ENCODE results near the gene PLAAT3. TPM values are rescaled to one million over a fixed set of nuclear protein-coding genes. Genes with fewer than 3 reads are reported as not detected.

Gene PLAAT3
- polyA plus RNA-seq, 2 of the 4 experiments (the other 2 are of a cell fraction): 39.5 to 65.2 TPM

DNA sequence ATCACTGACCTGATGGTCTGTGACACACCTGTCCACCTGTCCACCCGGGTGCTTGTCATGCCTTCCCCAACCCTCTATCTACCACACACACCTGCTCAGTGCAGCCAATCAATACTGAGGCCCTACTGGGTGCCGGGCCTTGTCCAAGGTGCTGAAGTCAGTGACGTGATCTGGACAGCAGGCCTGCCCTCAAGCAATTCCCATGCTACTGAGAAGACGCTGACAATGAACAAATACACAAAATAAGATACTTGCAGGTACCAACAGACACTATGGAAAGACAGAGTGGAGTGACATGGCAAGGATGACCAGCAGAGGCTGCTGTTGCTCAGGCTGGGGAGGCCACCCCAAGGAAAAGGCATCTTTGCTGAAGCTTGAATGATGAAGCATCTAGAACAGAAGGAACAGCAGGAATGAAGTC, 21.2 kb downstream of the PLAAT3 start:
- H3K27ac ChIP-seq: no peak overlapping the region
- H3K4me3 ChIP-seq: no peak overlapping the region
- DNase-seq (ENCODE audit: low read depth in 1 of 2, low spot score in 1 of 2) (peak; percentile 45 to 62), ATAC-seq (peak; percentile 72 to 90; a peak in 5 of 6 replicates), FAIRE-seq (no peak)
- H3K4me2 ChIP-seq: no peak overlapping the region
- H3K9me3 ChIP-seq: no peaks in the 10 kb centered on the region
- POLR2A ChIA-PET: no interaction called here
- WGBS (ENCODE audit: missing lambda C conversion rate): 71% methylated on average over 4 of the region's 4 CpGs
- TF ChIP-seq, protein P1, sequence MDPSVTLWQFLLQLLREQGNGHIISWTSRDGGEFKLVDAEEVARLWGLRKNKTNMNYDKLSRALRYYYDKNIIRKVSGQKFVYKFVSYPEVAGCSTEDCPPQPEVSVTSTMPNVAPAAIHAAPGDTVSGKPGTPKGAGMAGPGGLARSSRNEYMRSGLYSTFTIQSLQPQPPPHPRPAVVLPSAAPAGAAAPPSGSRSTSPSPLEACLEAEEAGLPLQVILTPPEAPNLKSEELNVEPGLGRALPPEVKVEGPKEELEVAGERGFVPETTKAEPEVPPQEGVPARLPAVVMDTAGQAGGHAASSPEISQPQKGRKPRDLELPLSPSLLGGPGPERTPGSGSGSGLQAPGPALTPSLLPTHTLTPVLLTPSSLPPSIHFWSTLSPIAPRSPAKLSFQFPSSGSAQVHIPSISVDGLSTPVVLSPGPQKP (IDR thresholded peaks at IDR 0.05; ENCODE audit: low read depth, low read length): no peak
- TF ChIP-seq JUNB (IDR thresholded peaks at IDR 0.05): no peak
- TF ChIP-seq SMC3 (IDR thresholded peaks at IDR 0.05): peak; percentile 62
- TF ChIP-seq RFX5 (IDR thresholded peaks at IDR 0.05): no peak
- TF ChIP-seq PBX3 (IDR thresholded peaks at IDR 0.05): no peak
- TF ChIP-seq KDM1A (IDR thresholded peaks at IDR 0.05; ENCODE audit: low read depth): no peak
- TF ChIP-seq ZSCAN20 (CRISPR knock-in tag; IDR thresholded peaks at IDR 0.05): no peak
- TF ChIP-seq RAD21 (conservative IDR thresholded peaks at IDR 0.05 in 1 of 2, IDR thresholded peaks at IDR 0.05 in 1 of 2): peak; percentile 68 to 88; a peak in 4 of 5 replicates
- TF ChIP-seq, protein P2, sequence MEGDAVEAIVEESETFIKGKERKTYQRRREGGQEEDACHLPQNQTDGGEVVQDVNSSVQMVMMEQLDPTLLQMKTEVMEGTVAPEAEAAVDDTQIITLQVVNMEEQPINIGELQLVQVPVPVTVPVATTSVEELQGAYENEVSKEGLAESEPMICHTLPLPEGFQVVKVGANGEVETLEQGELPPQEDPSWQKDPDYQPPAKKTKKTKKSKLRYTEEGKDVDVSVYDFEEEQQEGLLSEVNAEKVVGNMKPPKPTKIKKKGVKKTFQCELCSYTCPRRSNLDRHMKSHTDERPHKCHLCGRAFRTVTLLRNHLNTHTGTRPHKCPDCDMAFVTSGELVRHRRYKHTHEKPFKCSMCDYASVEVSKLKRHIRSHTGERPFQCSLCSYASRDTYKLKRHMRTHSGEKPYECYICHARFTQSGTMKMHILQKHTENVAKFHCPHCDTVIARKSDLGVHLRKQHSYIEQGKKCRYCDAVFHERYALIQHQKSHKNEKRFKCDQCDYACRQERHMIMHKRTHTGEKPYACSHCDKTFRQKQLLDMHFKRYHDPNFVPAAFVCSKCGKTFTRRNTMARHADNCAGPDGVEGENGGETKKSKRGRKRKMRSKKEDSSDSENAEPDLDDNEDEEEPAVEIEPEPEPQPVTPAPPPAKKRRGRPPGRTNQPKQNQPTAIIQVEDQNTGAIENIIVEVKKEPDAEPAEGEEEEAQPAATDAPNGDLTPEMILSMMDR (IDR thresholded peaks at IDR 0.05): peak; percentile 62
- TF ChIP-seq, protein P3, sequence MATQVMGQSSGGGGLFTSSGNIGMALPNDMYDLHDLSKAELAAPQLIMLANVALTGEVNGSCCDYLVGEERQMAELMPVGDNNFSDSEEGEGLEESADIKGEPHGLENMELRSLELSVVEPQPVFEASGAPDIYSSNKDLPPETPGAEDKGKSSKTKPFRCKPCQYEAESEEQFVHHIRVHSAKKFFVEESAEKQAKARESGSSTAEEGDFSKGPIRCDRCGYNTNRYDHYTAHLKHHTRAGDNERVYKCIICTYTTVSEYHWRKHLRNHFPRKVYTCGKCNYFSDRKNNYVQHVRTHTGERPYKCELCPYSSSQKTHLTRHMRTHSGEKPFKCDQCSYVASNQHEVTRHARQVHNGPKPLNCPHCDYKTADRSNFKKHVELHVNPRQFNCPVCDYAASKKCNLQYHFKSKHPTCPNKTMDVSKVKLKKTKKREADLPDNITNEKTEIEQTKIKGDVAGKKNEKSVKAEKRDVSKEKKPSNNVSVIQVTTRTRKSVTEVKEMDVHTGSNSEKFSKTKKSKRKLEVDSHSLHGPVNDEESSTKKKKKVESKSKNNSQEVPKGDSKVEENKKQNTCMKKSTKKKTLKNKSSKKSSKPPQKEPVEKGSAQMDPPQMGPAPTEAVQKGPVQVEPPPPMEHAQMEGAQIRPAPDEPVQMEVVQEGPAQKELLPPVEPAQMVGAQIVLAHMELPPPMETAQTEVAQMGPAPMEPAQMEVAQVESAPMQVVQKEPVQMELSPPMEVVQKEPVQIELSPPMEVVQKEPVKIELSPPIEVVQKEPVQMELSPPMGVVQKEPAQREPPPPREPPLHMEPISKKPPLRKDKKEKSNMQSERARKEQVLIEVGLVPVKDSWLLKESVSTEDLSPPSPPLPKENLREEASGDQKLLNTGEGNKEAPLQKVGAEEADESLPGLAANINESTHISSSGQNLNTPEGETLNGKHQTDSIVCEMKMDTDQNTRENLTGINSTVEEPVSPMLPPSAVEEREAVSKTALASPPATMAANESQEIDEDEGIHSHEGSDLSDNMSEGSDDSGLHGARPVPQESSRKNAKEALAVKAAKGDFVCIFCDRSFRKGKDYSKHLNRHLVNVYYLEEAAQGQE (IDR thresholded peaks at IDR 0.05): peak; percentile 76
- TF ChIP-seq FOXS1 (CRISPR knock-in tag; IDR thresholded peaks at IDR 0.05): no peak
- TF ChIP-seq NFE2L2 (conservative IDR thresholded peaks at IDR 0.05; ENCODE audit: low read length): no peak
- H3K4me1 ChIP-seq: peaks cover 7% of the 10 kb centered on the region; the same call in 1 of the 3 replicates
- CTCF ChIA-PET: interaction anchor here (0.6 to 6.5 kb wide), 17 partner anchors 8 to 150 kb away, joined by 3 to 39 read pairs (median 5); no protein-coding TSS in a partner anchor

- FAIRE-seq (no peak), DNase-seq (ENCODE audit: low read depth in 1 of 2, low spot score in 1 of 2) (no peak), ATAC-seq (no peak)
- POLR2A ChIA-PET: no interaction called here
- TF ChIP-seq TP53 (CRISPR knock-in tag; IDR thresholded peaks at IDR 0.05): no peak
- no peak for TF ChIP-seq PHF8 (IDR thresholded peaks at IDR 0.05; ENCODE audit: borderline replicate concordance, low read depth)
- no peak for TF ChIP-seq CEBPB (IDR thresholded peaks at IDR 0.05)
- no peak for TF ChIP-seq PBX3 (IDR thresholded peaks at IDR 0.05)
- TF ChIP-seq MAFK (IDR thresholded peaks at IDR 0.05; ENCODE audit: partially characterized antibody): no peak
- no peak for TF ChIP-seq EP300 (IDR thresholded peaks at IDR 0.05)
- TF ChIP-seq MYC (IDR thresholded peaks at IDR 0.05; ENCODE audit: borderline replicate concordance, low read length): no peak
- TF ChIP-seq FOSL2 (IDR thresholded peaks at IDR 0.05): no peak
- TF ChIP-seq FOSL2 (CRISPR knock-in tag; IDR thresholded peaks at IDR 0.05): no peak
- no peak for TF ChIP-seq EHF (CRISPR knock-in tag; IDR thresholded peaks at IDR 0.05)
- no peak for TF ChIP-seq E2F6 (IDR thresholded peaks at IDR 0.05; ENCODE audit: borderline replicate concordance, low read depth)
- no peak for TF ChIP-seq CHD2 (IDR thresholded peaks at IDR 0.05; ENCODE audit: low read length, partially characterized antibody)
- TF ChIP-seq POLR2A (IDR thresholded peaks at IDR 0.05; ENCODE audit: low read length): no peak
- TF ChIP-seq, protein P1 (IDR thresholded peaks at IDR 0.05; ENCODE audit: low read depth, low read length): no peak
- H3K4me2 ChIP-seq: no peak overlapping the region
- WGBS (ENCODE audit: missing lambda C conversion rate): 92% methylated on average over 18 of the region's 18 CpGs
- CTCF ChIA-PET: interaction anchor here (1.6 to 6.5 kb wide), 4 partner anchors 19 to 110 kb away, joined by 4 to 39 read pairs (median 10); no protein-coding TSS in a partner anchor
- peaks cover 2% of the 10 kb centered on the region; the same call in 1 of the 3 replicates for H3K4me1 ChIP-seq
- H3K4me3 ChIP-seq: no peak overlapping the region
- H3K9me3 ChIP-seq: no peaks in the 10 kb centered on the region
- no peak overlapping the region for H3K27ac ChIP-seq
Measured at GRCh38 chr11:63590024-63590788, 24.0 kb downstream of the PLAAT3 start.

All from A549 (cell line).